KMS-11 (cell line): Measurements from ENCODE around the gene SOX1.

ENCODE experiments used
- H2AFZ ChIP-seq: fragments of 200-600 bp; sonication (generic); 2 replicates; pipeline ENCODE4 v1.6.1; 2016; ENCODE audit warnings: antibody characterized with exemption, mixed run types, low read depth
- H3K27ac ChIP-seq: fragments of 200-600 bp; sonication (generic); 2 replicates; pipeline ENCODE4 v1.6.1; 2016; ENCODE audit warnings: mild to moderate bottlenecking, mixed run types
- H3K27me3 ChIP-seq: fragments of 200-600 bp; sonication (generic); 2 replicates; pipeline ENCODE4 v1.6.1; 2017; ENCODE audit warnings: mild to moderate bottlenecking, low read depth, mixed run types, moderate library complexity; ENCODE audit not compliant: insufficient read depth
- H3K36me3 ChIP-seq: fragments of 200-600 bp; sonication (generic); 2 replicates; pipeline ENCODE4 v1.6.1; 2017; ENCODE audit warnings: mild to moderate bottlenecking, mixed run types; ENCODE audit not compliant: insufficient read depth
- H3K4me1 ChIP-seq: fragments of 200-600 bp; sonication (generic); 2 replicates; pipeline ENCODE4 v1.6.1; 2016; ENCODE audit warnings: mild to moderate bottlenecking, low read depth, mixed run types; ENCODE audit not compliant: poor library complexity, severe bottlenecking
- H3K4me2 ChIP-seq: fragments of 200-600 bp; sonication (generic); 2 replicates; pipeline ENCODE4 v1.7.0; 2016; ENCODE audit warnings: mild to moderate bottlenecking, mixed run types
- H3K4me3 ChIP-seq: fragments of 200-600 bp; sonication (generic); IDR thresholded peaks from 2 replicates; pipeline ENCODE4 v1.6.1; 2017; ENCODE audit warnings: low read depth, low read length, mixed read lengths; ENCODE audit not compliant: insufficient read depth
- H3K79me2 ChIP-seq: fragments of 200-600 bp; sonication (generic); 2 replicates; pipeline ENCODE4 v1.6.1; 2016; ENCODE audit warnings: low read depth, mixed run types; ENCODE audit not compliant: insufficient read depth
- H3K9ac ChIP-seq: fragments of 200-600 bp; sonication (generic); 2 replicates; pipeline ENCODE4 v1.6.1; 2016; ENCODE audit warnings: mild to moderate bottlenecking, mixed run types
- H4K20me1 ChIP-seq: fragments of 200-600 bp; sonication (generic); 2 replicates; pipeline ENCODE4 v1.6.1; 2016; ENCODE audit warnings: mild to moderate bottlenecking, mixed run types; ENCODE audit not compliant: insufficient read depth
- TF ChIP-seq, protein P1 (sequence below): fragments of 200-600 bp; sonication (generic); conservative IDR thresholded peaks from 2 replicates; pipeline ENCODE4 v1.6.1; 2017; ENCODE audit warnings: low read depth, mild to moderate bottlenecking, antibody characterized with exemption, low read length, moderate library complexity, mixed read lengths

The SOX1 gene

DNA sequence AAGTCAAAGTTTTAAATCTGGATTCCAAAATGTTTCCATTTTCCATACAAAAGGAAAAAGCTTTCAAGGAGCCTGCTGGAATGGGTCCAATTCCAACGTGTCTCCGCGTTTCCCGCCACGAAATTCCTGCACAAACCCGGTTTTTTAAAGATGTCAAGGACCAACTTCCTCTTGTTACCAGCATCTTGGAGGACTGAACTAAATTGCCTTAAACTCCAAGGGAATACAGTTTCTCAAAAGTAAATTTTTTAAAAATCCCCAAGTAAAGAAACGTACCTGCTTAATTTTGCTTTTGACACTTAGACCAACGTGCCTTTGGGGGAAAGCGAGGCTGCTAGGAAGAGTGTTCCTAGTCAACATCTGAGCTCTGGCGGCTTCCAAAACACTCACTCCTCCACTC lies 12.3 kb upstream of the SOX1 start:
- Histone ChIP-seq H3K4me2 (no peak overlapping the region), H4K20me1 (no peaks in the 10 kb centered on the region), H3K4me3 (no peak overlapping the region), H3K27me3 (no peaks in the 10 kb centered on the region), H3K9ac (no peak overlapping the region), H2AFZ (no peak overlapping the region), H3K36me3 (no peaks in the 10 kb centered on the region), H3K27ac (no peak overlapping the region), H3K4me1 (no peaks in the 10 kb centered on the region), H3K79me2 (no peaks in the 10 kb centered on the region)
- TF ChIP-seq, protein P1, sequence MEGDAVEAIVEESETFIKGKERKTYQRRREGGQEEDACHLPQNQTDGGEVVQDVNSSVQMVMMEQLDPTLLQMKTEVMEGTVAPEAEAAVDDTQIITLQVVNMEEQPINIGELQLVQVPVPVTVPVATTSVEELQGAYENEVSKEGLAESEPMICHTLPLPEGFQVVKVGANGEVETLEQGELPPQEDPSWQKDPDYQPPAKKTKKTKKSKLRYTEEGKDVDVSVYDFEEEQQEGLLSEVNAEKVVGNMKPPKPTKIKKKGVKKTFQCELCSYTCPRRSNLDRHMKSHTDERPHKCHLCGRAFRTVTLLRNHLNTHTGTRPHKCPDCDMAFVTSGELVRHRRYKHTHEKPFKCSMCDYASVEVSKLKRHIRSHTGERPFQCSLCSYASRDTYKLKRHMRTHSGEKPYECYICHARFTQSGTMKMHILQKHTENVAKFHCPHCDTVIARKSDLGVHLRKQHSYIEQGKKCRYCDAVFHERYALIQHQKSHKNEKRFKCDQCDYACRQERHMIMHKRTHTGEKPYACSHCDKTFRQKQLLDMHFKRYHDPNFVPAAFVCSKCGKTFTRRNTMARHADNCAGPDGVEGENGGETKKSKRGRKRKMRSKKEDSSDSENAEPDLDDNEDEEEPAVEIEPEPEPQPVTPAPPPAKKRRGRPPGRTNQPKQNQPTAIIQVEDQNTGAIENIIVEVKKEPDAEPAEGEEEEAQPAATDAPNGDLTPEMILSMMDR, result no peak

DNA sequence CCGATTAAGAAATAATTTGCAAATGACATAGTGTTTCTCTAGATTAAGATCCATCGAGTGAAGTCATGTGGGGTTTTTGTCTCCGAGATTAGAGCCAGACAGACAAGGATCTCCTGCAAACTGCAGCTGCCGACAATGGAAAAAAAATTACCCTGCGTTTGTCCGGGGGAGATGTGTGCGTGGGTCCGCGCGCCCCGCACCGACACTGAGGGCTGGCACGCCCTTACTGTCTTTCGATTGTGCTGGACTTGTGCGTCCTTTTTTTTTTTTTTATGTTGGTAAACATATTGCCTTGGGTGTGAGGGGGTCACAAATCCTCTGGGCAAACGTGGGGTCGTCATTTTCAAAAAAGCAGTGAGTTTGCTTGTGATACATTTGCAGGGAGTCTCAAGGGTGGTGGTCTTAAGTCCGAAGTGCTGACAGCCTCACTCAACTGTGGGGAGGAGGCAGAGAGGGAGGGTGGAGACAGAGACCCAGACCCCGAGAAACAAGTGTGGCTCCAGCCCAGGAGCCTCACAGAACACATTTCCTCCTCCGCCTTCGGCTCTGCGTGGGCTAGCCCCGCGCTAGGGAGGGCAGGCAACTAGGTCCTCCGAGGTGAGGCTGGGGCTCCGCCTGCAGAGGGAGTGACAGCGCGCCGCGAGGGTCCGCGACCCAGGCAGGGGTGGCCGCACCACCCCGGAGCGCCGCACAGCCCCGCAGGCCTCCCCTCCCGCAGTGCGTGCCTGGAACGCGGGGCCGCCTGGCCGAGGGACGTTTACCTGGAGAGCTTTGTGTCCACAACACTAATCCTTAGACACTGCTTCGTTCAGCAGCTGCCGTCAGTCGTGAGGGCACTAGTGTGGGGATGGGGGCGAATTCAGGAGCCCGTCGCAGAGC lies 11.7 kb upstream of the SOX1 start:
- Histone ChIP-seq H3K36me3 (no peaks in the 10 kb centered on the region), H3K79me2 (no peaks in the 10 kb centered on the region), H3K4me2 (no peak overlapping the region), H4K20me1 (no peaks in the 10 kb centered on the region), H3K27ac (no peak overlapping the region), H3K4me1 (no peaks in the 10 kb centered on the region), H3K4me3 (no peak overlapping the region), H3K9ac (no peak overlapping the region), H2AFZ (no peak overlapping the region), H3K27me3 (no peaks in the 10 kb centered on the region)
- TF ChIP-seq, protein P1, result no peak

DNA sequence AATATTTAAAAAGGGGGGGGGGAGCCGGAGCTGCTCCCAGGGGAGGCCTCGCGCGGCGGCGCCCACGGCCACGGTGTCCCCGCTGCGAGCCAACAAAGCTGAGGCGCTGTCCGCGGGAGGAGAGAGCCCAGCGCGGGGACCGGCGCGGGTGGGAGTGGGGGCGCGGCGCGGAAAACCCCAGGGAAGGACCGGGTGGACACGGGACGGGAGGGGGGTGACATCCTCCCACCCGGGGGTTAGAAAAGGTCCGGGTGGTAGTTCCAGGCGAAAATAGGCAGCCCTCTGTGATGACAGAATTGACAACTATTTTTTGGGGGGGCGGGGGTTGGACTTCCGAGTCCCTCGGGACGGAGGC lies 11.1 kb upstream of the SOX1 start:
- no peak overlapping the region for H2AFZ ChIP-seq
- TF ChIP-seq, protein P1, result no peak
- H3K4me3 ChIP-seq, result no peak overlapping the region
- H3K9ac ChIP-seq, result no peak overlapping the region
- H3K4me2 ChIP-seq, result no peak overlapping the region
- no peak overlapping the region for H3K27ac ChIP-seq
- no peaks in the 10 kb centered on the region for H3K36me3 ChIP-seq
- no peaks in the 10 kb centered on the region for H3K27me3 ChIP-seq
- H3K4me1 ChIP-seq, result no peaks in the 10 kb centered on the region
- no peaks in the 10 kb centered on the region for H4K20me1 ChIP-seq
- no peaks in the 10 kb centered on the region for H3K79me2 ChIP-seq

DNA sequence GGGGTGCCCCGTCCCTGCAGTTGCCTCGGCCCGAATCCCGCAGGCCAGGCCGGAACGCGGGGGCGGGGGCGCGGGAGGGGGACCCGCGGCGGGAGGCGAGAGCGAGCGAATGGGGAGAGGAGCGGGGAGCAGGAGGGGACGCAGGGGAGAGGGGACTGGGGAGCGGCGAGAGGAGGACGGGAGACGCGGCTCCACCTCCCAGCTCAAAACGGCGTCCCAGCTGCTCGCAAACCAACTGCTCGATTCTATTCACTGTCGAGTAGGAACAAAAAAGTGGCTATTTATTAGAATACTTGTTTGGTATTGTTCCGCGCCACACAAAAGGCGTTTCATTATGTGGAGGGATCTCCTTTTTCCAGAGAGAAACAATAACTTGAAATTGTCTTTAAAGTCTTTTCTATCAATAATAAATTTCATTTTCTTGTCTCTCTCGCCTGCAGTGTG lies 10.6 kb upstream of the SOX1 start:
- Histone ChIP-seq H3K27ac (no peak overlapping the region), H3K36me3 (no peaks in the 10 kb centered on the region), H3K4me3 (no peak overlapping the region), H3K27me3 (no peaks in the 10 kb centered on the region), H3K79me2 (no peaks in the 10 kb centered on the region), H2AFZ (no peak overlapping the region), H3K4me2 (no peak overlapping the region), H4K20me1 (no peaks in the 10 kb centered on the region), H3K4me1 (no peaks in the 10 kb centered on the region), H3K9ac (no peak overlapping the region)
- TF ChIP-seq, protein P1, result no peak
